Body of pancreas (tissue), 4 donors: ENCODE results near the gene HEY2.

Source experiments
- CTCF ChIP-seq, 7 experiments: fragments of 450-650 bp in 4 of 7; fragments of 200-600 bp in 3 of 7; sonication (generic) in 3 of 7; IDR thresholded peaks; one replicate each; pipeline ENCODE4 v1.5.1; 2016 to 2019; ENCODE audit warnings: antibody characterized with exemption in 7 of 7
- POLR2A ChIP-seq, 3 donors: fragments of 450-650 bp; IDR thresholded peaks; one replicate each; pipeline ENCODE4 v1.6.1; 2016; ENCODE audit warnings: antibody characterized with exemption in 3 of 3, mild to moderate bottlenecking in 2 of 3

- TF ChIP-seq CTCF (IDR thresholded peaks at IDR 0.05), result no peak
- no peak for TF ChIP-seq POLR2A (IDR thresholded peaks at IDR 0.05)
Observed at GRCh38 chr6:125808591-125808990, 59.2 kb downstream of the HEY2 start.
